WTC11 (cell line): ENCODE measurements around the gene APCDD1. TPM values are rescaled to one million over a fixed set of nuclear protein-coding genes. Genes with fewer than 3 reads are reported as not detected.
A peak's percentile ranks its signal among the peaks of the same experiment; 100 is the strongest.

Source experiments
- ATAC-seq: fragments of 200-7000 bp; cut with Tn5 transposase; 2 replicates; pipeline ENCODE4 v1.10.0; 2021; ENCODE audit warnings: mild to moderate bottlenecking, moderate library complexity
- CTCF ChIA-PET: fragments of 300-600 bp; sonication (Branson Sonifier 250); formaldehyde crosslinking; loops from one replicate; lab custom pipeline; 2021; ENCODE audit warnings: antibody characterized with exemption; lab: Charles Lee
- POLR2A ChIA-PET: fragments of 350-600 bp; sonication (Branson Sonifier 250); formaldehyde crosslinking; loops from one replicate; lab custom pipeline; 2021; ENCODE audit warnings: antibody characterized with exemption; lab: Charles Lee
- DNase-seq: peaks from one replicate; pipeline ENCODE4 v3.0.0; 2021; ENCODE audit warnings: low spot score
- H3K27ac Mint-ChIP-seq: 2 replicates; pipeline ENCODE4 v1.8.0; 2021; ENCODE audit warnings: mixed read lengths
- H3K27me3 Mint-ChIP-seq: 2 replicates; pipeline ENCODE4 v1.8.0; 2021; ENCODE audit warnings: low read depth, mild to moderate bottlenecking, moderate library complexity, mixed read lengths
- H3K36me3 Mint-ChIP-seq: 2 replicates; pipeline ENCODE4 v1.8.0; 2021; ENCODE audit warnings: mixed read lengths
- H3K4me1 Mint-ChIP-seq: 2 replicates; pipeline ENCODE4 v1.8.0; 2022; ENCODE audit warnings: mixed read lengths
- H3K4me3 Mint-ChIP-seq: 2 replicates; pipeline ENCODE4 v1.8.0; 2021; ENCODE audit warnings: mild to moderate bottlenecking, moderate library complexity, mixed read lengths
- H3K9me3 Mint-ChIP-seq: 2 replicates; pipeline ENCODE4 v1.8.0; 2021; ENCODE audit warnings: mixed read lengths
- ELF4 ChIP-seq: sonication (generic); formaldehyde crosslinking; IDR thresholded peaks from 2 replicates; pipeline ENCODE4 v1.8.1; 2022; ENCODE audit warnings: low read depth, mild to moderate bottlenecking, moderate library complexity, missing genetic modification reagents
- GABPB1 ChIP-seq: sonication (generic); formaldehyde crosslinking; IDR thresholded peaks from 2 replicates; pipeline ENCODE4 v1.8.1; 2023; ENCODE audit warnings: mild to moderate bottlenecking, missing genetic modification reagents
- GRHL2 ChIP-seq: fragments of 250-450 bp; sonication (Bioruptor Pico); IDR thresholded peaks from 2 replicates; pipeline ENCODE4 v1.8.0; 2022; ENCODE audit warnings: mild to moderate bottlenecking, moderate library complexity; ENCODE audit not compliant: insufficient replicate concordance, severe bottlenecking
- JUN ChIP-seq: sonication (generic); formaldehyde crosslinking; IDR thresholded peaks from 2 replicates; pipeline ENCODE4 v1.8.0; 2023; ENCODE audit warnings: mild to moderate bottlenecking, missing genetic modification reagents
- KAT7 ChIP-seq: sonication (generic); formaldehyde crosslinking; IDR thresholded peaks from 2 replicates; pipeline ENCODE4 v1.8.1; 2023; ENCODE audit warnings: missing genetic modification reagents, mild to moderate bottlenecking, borderline replicate concordance
- NFATC4 ChIP-seq: fragments of 250-450 bp; sonication (Bioruptor Pico); IDR thresholded peaks from 2 replicates; pipeline ENCODE4 v1.9.0; 2021; ENCODE audit warnings: mild to moderate bottlenecking
- RORB ChIP-seq: fragments of 250-450 bp; sonication (Bioruptor Pico); IDR thresholded peaks from 2 replicates; pipeline ENCODE4 v1.9.0; 2021; ENCODE audit warnings: mild to moderate bottlenecking
- SMAD4 ChIP-seq: sonication (generic); formaldehyde crosslinking; IDR thresholded peaks from 2 replicates; pipeline ENCODE4 v1.8.0; 2022; ENCODE audit warnings: mild to moderate bottlenecking, missing genetic modification reagents
- TP53 ChIP-seq: sonication (generic); formaldehyde crosslinking; IDR thresholded peaks from 2 replicates; pipeline ENCODE4 v1.8.1; 2023; ENCODE audit warnings: mild to moderate bottlenecking, missing genetic modification reagents
- USF2 ChIP-seq: sonication (generic); formaldehyde crosslinking; IDR thresholded peaks from 2 replicates; pipeline ENCODE4 v1.8.1; 2023; ENCODE audit warnings: mild to moderate bottlenecking, missing genetic modification reagents, moderate library complexity
- ZBTB21 ChIP-seq: sonication (generic); formaldehyde crosslinking; IDR thresholded peaks from 2 replicates; pipeline ENCODE4 v1.8.1; 2023; ENCODE audit warnings: mild to moderate bottlenecking, missing genetic modification reagents, borderline replicate concordance
- ZMAT4 ChIP-seq: fragments of 250-450 bp; sonication (Bioruptor Pico); IDR thresholded peaks from 2 replicates; pipeline ENCODE4 v1.9.0; 2021; ENCODE audit warnings: mild to moderate bottlenecking
- ZNF317 ChIP-seq: sonication (generic); formaldehyde crosslinking; IDR thresholded peaks from 2 replicates; pipeline ENCODE4 v1.8.1; 2023; ENCODE audit warnings: low read depth, mild to moderate bottlenecking, moderate library complexity, missing genetic modification reagents, borderline replicate concordance
- ZNF671 ChIP-seq: fragments of 250-450 bp; sonication (Bioruptor Pico); IDR thresholded peaks from 2 replicates; pipeline ENCODE4 v1.8.0; 2021; ENCODE audit warnings: mild to moderate bottlenecking
- total RNA-seq: library from RNA; stranded (reverse); gene quantifications from 3 replicates; pipeline ENCODE4 v1.2.3, GENCODE V29; 2021
- TF ChIP-seq, protein P1 (sequence below): sonication (generic); formaldehyde crosslinking; IDR thresholded peaks from 2 replicates; pipeline ENCODE4 v1.8.1; 2023; ENCODE audit warnings: mild to moderate bottlenecking, missing genetic modification reagents, borderline replicate concordance
- TF ChIP-seq, protein P2 (sequence below): sonication (generic); formaldehyde crosslinking; conservative IDR thresholded peaks from 2 replicates; pipeline ENCODE4 v1.8.1; 2023; ENCODE audit warnings: mild to moderate bottlenecking, low read depth, missing genetic modification reagents, moderate library complexity
- TF ChIP-seq, protein P3 (sequence below): sonication (generic); formaldehyde crosslinking; IDR thresholded peaks from 2 replicates; pipeline ENCODE4 v1.8.1; 2022; ENCODE audit warnings: mild to moderate bottlenecking, moderate library complexity, missing genetic modification reagents
- TF ChIP-seq, protein P4 (sequence below): fragments of 250-450 bp; sonication (Bioruptor Pico); IDR thresholded peaks from 2 replicates; pipeline ENCODE4 v1.9.0; 2021; ENCODE audit warnings: mild to moderate bottlenecking, borderline replicate concordance
- TF ChIP-seq, protein P5 (sequence below): sonication (generic); formaldehyde crosslinking; IDR thresholded peaks from 2 replicates; pipeline ENCODE4 v1.8.0; 2022; ENCODE audit warnings: mild to moderate bottlenecking, missing genetic modification reagents

Gene APCDD1
- total RNA-seq, 1 experiment from 2014 or later = 7.1 TPM

GRCh38 chr18:10410472-10411308 lies 43.7 kb upstream of the APCDD1 start:
- ATAC-seq (peak; percentile 15), DNase-seq (no peak)
- H3K27ac Mint-ChIP-seq = no peak overlapping the region
- POLR2A ChIA-PET = no interaction called here
- no peak overlapping the region for H3K4me3 Mint-ChIP-seq
- TF ChIP-seq ZMAT4 (CRISPR knock-in tag) = no peak
- TF ChIP-seq ELF4 (CRISPR knock-in tag) = no peak
- TF ChIP-seq, protein P1, sequence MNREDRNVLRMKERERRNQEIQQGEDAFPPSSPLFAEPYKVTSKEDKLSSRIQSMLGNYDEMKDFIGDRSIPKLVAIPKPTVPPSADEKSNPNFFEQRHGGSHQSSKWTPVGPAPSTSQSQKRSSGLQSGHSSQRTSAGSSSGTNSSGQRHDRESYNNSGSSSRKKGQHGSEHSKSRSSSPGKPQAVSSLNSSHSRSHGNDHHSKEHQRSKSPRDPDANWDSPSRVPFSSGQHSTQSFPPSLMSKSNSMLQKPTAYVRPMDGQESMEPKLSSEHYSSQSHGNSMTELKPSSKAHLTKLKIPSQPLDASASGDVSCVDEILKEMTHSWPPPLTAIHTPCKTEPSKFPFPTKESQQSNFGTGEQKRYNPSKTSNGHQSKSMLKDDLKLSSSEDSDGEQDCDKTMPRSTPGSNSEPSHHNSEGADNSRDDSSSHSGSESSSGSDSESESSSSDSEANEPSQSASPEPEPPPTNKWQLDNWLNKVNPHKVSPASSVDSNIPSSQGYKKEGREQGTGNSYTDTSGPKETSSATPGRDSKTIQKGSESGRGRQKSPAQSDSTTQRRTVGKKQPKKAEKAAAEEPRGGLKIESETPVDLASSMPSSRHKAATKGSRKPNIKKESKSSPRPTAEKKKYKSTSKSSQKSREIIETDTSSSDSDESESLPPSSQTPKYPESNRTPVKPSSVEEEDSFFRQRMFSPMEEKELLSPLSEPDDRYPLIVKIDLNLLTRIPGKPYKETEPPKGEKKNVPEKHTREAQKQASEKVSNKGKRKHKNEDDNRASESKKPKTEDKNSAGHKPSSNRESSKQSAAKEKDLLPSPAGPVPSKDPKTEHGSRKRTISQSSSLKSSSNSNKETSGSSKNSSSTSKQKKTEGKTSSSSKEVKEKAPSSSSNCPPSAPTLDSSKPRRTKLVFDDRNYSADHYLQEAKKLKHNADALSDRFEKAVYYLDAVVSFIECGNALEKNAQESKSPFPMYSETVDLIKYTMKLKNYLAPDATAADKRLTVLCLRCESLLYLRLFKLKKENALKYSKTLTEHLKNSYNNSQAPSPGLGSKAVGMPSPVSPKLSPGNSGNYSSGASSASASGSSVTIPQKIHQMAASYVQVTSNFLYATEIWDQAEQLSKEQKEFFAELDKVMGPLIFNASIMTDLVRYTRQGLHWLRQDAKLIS = no peak
- TF ChIP-seq KAT7 (CRISPR knock-in tag) = no peak
- TF ChIP-seq USF2 = no peak
- TF ChIP-seq, protein P2, sequence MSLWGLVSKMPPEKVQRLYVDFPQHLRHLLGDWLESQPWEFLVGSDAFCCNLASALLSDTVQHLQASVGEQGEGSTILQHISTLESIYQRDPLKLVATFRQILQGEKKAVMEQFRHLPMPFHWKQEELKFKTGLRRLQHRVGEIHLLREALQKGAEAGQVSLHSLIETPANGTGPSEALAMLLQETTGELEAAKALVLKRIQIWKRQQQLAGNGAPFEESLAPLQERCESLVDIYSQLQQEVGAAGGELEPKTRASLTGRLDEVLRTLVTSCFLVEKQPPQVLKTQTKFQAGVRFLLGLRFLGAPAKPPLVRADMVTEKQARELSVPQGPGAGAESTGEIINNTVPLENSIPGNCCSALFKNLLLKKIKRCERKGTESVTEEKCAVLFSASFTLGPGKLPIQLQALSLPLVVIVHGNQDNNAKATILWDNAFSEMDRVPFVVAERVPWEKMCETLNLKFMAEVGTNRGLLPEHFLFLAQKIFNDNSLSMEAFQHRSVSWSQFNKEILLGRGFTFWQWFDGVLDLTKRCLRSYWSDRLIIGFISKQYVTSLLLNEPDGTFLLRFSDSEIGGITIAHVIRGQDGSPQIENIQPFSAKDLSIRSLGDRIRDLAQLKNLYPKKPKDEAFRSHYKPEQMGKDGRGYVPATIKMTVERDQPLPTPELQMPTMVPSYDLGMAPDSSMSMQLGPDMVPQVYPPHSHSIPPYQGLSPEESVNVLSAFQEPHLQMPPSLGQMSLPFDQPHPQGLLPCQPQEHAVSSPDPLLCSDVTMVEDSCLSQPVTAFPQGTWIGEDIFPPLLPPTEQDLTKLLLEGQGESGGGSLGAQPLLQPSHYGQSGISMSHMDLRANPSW = no peak
- TF ChIP-seq NFATC4 (CRISPR knock-in tag) = no peak
- TF ChIP-seq, protein P3, sequence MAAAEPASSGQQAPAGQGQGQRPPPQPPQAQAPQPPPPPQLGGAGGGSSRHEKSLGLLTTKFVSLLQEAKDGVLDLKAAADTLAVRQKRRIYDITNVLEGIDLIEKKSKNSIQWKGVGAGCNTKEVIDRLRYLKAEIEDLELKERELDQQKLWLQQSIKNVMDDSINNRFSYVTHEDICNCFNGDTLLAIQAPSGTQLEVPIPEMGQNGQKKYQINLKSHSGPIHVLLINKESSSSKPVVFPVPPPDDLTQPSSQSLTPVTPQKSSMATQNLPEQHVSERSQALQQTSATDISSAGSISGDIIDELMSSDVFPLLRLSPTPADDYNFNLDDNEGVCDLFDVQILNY = no peak
- no peak for TF ChIP-seq RORB
- no peak for TF ChIP-seq ZBTB21 (CRISPR knock-in tag)
- TF ChIP-seq, protein P4, sequence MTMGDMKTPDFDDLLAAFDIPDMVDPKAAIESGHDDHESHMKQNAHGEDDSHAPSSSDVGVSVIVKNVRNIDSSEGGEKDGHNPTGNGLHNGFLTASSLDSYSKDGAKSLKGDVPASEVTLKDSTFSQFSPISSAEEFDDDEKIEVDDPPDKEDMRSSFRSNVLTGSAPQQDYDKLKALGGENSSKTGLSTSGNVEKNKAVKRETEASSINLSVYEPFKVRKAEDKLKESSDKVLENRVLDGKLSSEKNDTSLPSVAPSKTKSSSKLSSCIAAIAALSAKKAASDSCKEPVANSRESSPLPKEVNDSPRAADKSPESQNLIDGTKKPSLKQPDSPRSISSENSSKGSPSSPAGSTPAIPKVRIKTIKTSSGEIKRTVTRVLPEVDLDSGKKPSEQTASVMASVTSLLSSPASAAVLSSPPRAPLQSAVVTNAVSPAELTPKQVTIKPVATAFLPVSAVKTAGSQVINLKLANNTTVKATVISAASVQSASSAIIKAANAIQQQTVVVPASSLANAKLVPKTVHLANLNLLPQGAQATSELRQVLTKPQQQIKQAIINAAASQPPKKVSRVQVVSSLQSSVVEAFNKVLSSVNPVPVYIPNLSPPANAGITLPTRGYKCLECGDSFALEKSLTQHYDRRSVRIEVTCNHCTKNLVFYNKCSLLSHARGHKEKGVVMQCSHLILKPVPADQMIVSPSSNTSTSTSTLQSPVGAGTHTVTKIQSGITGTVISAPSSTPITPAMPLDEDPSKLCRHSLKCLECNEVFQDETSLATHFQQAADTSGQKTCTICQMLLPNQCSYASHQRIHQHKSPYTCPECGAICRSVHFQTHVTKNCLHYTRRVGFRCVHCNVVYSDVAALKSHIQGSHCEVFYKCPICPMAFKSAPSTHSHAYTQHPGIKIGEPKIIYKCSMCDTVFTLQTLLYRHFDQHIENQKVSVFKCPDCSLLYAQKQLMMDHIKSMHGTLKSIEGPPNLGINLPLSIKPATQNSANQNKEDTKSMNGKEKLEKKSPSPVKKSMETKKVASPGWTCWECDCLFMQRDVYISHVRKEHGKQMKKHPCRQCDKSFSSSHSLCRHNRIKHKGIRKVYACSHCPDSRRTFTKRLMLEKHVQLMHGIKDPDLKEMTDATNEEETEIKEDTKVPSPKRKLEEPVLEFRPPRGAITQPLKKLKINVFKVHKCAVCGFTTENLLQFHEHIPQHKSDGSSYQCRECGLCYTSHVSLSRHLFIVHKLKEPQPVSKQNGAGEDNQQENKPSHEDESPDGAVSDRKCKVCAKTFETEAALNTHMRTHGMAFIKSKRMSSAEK (CRISPR knock-in tag) = no peak
- TF ChIP-seq GRHL2 (CRISPR knock-in tag) = no peak
- no peak for TF ChIP-seq ZNF671 (CRISPR knock-in tag)
- TF ChIP-seq SMAD4 = no peak
- no peak for TF ChIP-seq ZNF317 (CRISPR knock-in tag)
- no peak for TF ChIP-seq TP53 (CRISPR knock-in tag)
- no peak for TF ChIP-seq GABPB1 (CRISPR knock-in tag)
- TF ChIP-seq JUN = no peak
- TF ChIP-seq, protein P5, sequence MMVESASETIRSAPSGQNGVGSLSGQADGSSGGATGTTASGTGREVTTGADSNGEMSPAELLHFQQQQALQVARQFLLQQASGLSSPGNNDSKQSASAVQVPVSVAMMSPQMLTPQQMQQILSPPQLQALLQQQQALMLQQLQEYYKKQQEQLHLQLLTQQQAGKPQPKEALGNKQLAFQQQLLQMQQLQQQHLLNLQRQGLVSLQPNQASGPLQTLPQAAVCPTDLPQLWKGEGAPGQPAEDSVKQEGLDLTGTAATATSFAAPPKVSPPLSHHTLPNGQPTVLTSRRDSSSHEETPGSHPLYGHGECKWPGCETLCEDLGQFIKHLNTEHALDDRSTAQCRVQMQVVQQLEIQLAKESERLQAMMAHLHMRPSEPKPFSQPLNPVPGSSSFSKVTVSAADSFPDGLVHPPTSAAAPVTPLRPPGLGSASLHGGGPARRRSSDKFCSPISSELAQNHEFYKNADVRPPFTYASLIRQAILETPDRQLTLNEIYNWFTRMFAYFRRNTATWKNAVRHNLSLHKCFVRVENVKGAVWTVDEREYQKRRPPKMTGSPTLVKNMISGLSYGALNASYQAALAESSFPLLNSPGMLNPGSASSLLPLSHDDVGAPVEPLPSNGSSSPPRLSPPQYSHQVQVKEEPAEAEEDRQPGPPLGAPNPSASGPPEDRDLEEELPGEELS = no peak
- TF ChIP-seq, all 79 proteins: peak for 0
- peaks cover 27% of the 10 kb centered on the region for H3K4me1 Mint-ChIP-seq
- H3K9me3 Mint-ChIP-seq = no peaks in the 10 kb centered on the region
- no peaks in the 10 kb centered on the region for H3K36me3 Mint-ChIP-seq
- CTCF ChIA-PET = no interaction called here
- no peaks in the 10 kb centered on the region for H3K27me3 Mint-ChIP-seq
